DOHH2 (cell line): Measurements from ENCODE around the gene FMNL3.

Experiments
- H3F3A ChIP-seq: fragments of 200-600 bp; sonication (generic), shearing (Covaris generic); 2 replicates; pipeline ENCODE4 v1.6.0; 2016; ENCODE audit warnings: antibody characterized with exemption, mild to moderate bottlenecking; ENCODE audit not compliant: control insufficient read depth, insufficient read depth
- H3K27ac ChIP-seq: fragments of 200-600 bp; sonication (generic); 2 replicates; pipeline ENCODE4 v1.5.1; 2014; ENCODE audit warnings: low read depth, mild to moderate bottlenecking, low read length, moderate library complexity
- H3K27me3 ChIP-seq: fragments of 200-600 bp; sonication (generic); 2 replicates; pipeline ENCODE4 v1.6.1; 2014; ENCODE audit warnings: mild to moderate bottlenecking, low read length, mixed read lengths; ENCODE audit not compliant: control insufficient read depth
- H3K36me3 ChIP-seq: fragments of 200-600 bp; sonication (generic); 2 replicates; pipeline ENCODE4 v1.6.1; 2014; ENCODE audit warnings: mild to moderate bottlenecking, low read length, moderate library complexity, mixed read lengths; ENCODE audit not compliant: control insufficient read depth
- H3K4me1 ChIP-seq: fragments of 200-600 bp; sonication (generic); 2 replicates; pipeline ENCODE4 v1.6.1; 2014; ENCODE audit warnings: mild to moderate bottlenecking, low read length, mixed read lengths; ENCODE audit not compliant: control insufficient read depth
- H3K4me2 ChIP-seq: fragments of 200-600 bp; sonication (generic); 2 replicates; pipeline ENCODE4 v1.6.0; 2014; ENCODE audit warnings: mild to moderate bottlenecking, low read length, moderate library complexity
- H3K4me3 ChIP-seq: fragments of 200-600 bp; sonication (generic); 2 replicates; pipeline ENCODE4 v1.5.1; 2014; ENCODE audit warnings: mild to moderate bottlenecking, low read length, mixed read lengths
- H3K79me2 ChIP-seq: fragments of 200-600 bp; sonication (generic); 2 replicates; pipeline ENCODE4 v1.6.1; 2014; ENCODE audit warnings: mild to moderate bottlenecking, low read length, mixed read lengths; ENCODE audit not compliant: control insufficient read depth
- H3K9me2 ChIP-seq: fragments of 200-600 bp; sonication (generic); replicated peaks from 2 replicates; pipeline ENCODE4 v1.6.1; 2014; ENCODE audit warnings: mild to moderate bottlenecking, low read length, mixed read lengths; ENCODE audit not compliant: control insufficient read depth
- H3K9me3 ChIP-seq: fragments of 200-600 bp; sonication (generic); 2 replicates; pipeline ENCODE4 v1.6.1; 2014; ENCODE audit warnings: antibody characterized with exemption, low read length, mixed read lengths; ENCODE audit not compliant: control insufficient read depth, insufficient read depth
- H4K20me1 ChIP-seq: fragments of 200-600 bp; sonication (generic); 2 replicates; pipeline ENCODE4 v1.6.0; 2014; ENCODE audit warnings: low read depth, mild to moderate bottlenecking, antibody characterized with exemption, low read length, moderate library complexity; ENCODE audit not compliant: control insufficient read depth, insufficient read depth
- CTCF ChIP-seq: fragments of 200-600 bp; sonication (generic); IDR thresholded peaks from one replicate; pipeline ENCODE4 v1.5.1; 2014; ENCODE audit warnings: antibody characterized with exemption, mild to moderate bottlenecking, low read depth, low read length; ENCODE audit not compliant: poor library complexity, severe bottlenecking
- EZH2phosphoT487 ChIP-seq: fragments of 200-600 bp; sonication (generic); IDR thresholded peaks from 2 replicates; pipeline ENCODE4 v1.6.1; 2017; ENCODE audit warnings: borderline replicate concordance, mild to moderate bottlenecking, antibody characterized with exemption, low read length, moderate library complexity, mixed read lengths

The FMNL3 gene

GRCh38 chr12:49702676-49703215, 4.5 kb downstream of the FMNL3 start:
- Histone ChIP-seq H3K9me3 (no peaks in the 10 kb centered on the region), H3K4me1 (peaks cover 89% of the 10 kb centered on the region)

GRCh38 chr12:49702009-49702408, 5.2 kb downstream of the FMNL3 start:
- peaks cover 44% of the 10 kb centered on the region for H3F3A ChIP-seq
- no peaks in the 10 kb centered on the region for H3K9me3 ChIP-seq
- no peaks in the 10 kb centered on the region for H3K36me3 ChIP-seq
- H3K4me2 ChIP-seq = peak overlapping the region; percentile 44
- no peaks in the 10 kb centered on the region for H3K9me2 ChIP-seq
- TF ChIP-seq EZH2phosphoT487 = no peak
- TF ChIP-seq CTCF = no peak
- H4K20me1 ChIP-seq = peaks cover 13% of the 10 kb centered on the region; the same call in 1 of the 2 replicates
- peak overlapping the region; percentile 53 for H3K27ac ChIP-seq
- H3K4me3 ChIP-seq = peak overlapping the region; percentile 34
- H3K27me3 ChIP-seq = no peaks in the 10 kb centered on the region; the same call in 1 of the 2 replicates
- peaks cover 70% of the 10 kb centered on the region for H3K79me2 ChIP-seq
- H3K4me1 ChIP-seq = peaks cover 95% of the 10 kb centered on the region

More at GRCh38 chr12:49702676-49703215, 4.5 kb downstream of the FMNL3 start:
- Histone ChIP-seq H3K9me2 (no peaks in the 10 kb centered on the region), H3K79me2 (peaks cover 62% of the 10 kb centered on the region), H3K4me2 (peak overlapping the region; percentile 44), H3F3A (peaks cover 40% of the 10 kb centered on the region), H4K20me1 (peaks cover 10% of the 10 kb centered on the region; the same call in 1 of the 2 replicates), H3K4me3 (peak overlapping the region; percentile 34), H3K27ac (peak overlapping the region; percentile 53), H3K36me3 (no peaks in the 10 kb centered on the region), H3K27me3 (no peaks in the 10 kb centered on the region; the same call in 1 of the 2 replicates)
- no peak for TF ChIP-seq EZH2phosphoT487
- no peak for TF ChIP-seq CTCF

GRCh38 chr12:49698619-49699545, 8.3 kb downstream of the FMNL3 start:
- H3K27me3 ChIP-seq = no peaks in the 10 kb centered on the region
- peaks cover 59% of the 10 kb centered on the region for H3K79me2 ChIP-seq
- H3K27ac ChIP-seq = peak overlapping the region; percentile 78
- H3K4me2 ChIP-seq = peak overlapping the region; percentile 99
- H3K9me3 ChIP-seq = no peaks in the 10 kb centered on the region
- H4K20me1 ChIP-seq = peaks cover 13% of the 10 kb centered on the region
- no peaks in the 10 kb centered on the region for H3K36me3 ChIP-seq
- H3K4me3 ChIP-seq = peak overlapping the region; percentile 74
- H3K9me2 ChIP-seq = no peaks in the 10 kb centered on the region
- H3F3A ChIP-seq = peaks cover 38% of the 10 kb centered on the region
- peaks cover 69% of the 10 kb centered on the region for H3K4me1 ChIP-seq
- TF ChIP-seq EZH2phosphoT487 = no peak
- TF ChIP-seq CTCF = no peak
